ENCODE results near the gene KCNK1.

KCNK1 gene

DNA sequence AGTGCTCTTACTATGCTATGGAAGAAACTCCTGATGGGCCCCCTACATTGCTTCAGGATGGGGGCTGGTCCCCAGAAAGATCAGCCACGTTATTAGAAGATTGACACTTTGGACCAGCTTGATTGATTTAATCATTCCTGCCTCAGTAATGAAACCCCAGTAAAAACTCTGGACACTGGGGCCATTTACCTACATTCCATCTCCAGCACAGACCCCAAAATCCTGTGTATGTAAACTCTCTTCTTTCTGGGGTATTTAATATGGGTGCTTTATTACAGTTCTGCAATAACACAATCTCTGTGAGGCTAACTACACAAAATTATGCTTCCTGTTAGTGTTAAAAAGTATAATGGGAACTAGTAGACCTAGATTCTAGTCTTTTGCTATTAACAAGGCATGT lies 96.6 kb downstream of the KCNK1 start:
- no peak for DNase-seq (ENCODE audit: low read depth)
- TF ChIP-seq, protein P1, sequence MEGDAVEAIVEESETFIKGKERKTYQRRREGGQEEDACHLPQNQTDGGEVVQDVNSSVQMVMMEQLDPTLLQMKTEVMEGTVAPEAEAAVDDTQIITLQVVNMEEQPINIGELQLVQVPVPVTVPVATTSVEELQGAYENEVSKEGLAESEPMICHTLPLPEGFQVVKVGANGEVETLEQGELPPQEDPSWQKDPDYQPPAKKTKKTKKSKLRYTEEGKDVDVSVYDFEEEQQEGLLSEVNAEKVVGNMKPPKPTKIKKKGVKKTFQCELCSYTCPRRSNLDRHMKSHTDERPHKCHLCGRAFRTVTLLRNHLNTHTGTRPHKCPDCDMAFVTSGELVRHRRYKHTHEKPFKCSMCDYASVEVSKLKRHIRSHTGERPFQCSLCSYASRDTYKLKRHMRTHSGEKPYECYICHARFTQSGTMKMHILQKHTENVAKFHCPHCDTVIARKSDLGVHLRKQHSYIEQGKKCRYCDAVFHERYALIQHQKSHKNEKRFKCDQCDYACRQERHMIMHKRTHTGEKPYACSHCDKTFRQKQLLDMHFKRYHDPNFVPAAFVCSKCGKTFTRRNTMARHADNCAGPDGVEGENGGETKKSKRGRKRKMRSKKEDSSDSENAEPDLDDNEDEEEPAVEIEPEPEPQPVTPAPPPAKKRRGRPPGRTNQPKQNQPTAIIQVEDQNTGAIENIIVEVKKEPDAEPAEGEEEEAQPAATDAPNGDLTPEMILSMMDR (IDR thresholded peaks at IDR 0.05; ENCODE audit: control insufficient read depth, insufficient read depth, low read depth, low read length, missing control alignments): no peak
- H3K4me3 ChIP-seq (ENCODE audit: control insufficient read depth, low read depth, low read length): no peak overlapping the region

DNA sequence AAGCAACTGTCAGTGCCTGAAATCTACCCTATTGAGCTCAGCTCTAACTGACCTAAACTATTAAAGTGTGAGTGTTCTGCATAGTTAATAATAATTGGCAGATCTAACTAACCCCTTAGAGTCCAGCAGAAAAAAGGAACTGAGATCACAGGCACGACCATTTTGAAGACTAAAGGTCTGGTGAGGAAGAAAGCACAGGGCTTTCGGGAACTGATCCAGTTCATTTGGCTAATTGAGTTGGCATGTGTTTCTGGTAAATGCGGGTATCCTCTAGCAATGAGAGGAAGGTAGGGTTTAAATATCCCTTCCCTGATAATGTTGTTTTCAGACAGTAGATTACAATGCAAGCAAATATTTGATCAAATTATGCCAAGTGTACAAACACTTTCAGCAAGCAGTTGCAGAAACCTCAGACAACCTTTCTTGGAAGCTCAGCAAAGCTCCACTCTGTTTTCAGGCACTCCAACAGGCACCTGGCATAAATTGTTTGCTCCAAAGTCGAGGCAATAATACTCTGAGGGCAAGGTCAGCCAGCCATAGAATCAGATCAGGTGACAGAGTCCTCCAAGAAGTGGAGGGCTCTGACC lies 100.8 kb downstream of the KCNK1 start:
- TF ChIP-seq, protein P1 (IDR thresholded peaks at IDR 0.05; ENCODE audit: control insufficient read depth, insufficient read depth, low read depth, low read length, missing control alignments): no peak
- no peak overlapping the region for H3K4me3 ChIP-seq (ENCODE audit: control insufficient read depth, low read depth, low read length)
- no peak for DNase-seq (ENCODE audit: low read depth)

DNA sequence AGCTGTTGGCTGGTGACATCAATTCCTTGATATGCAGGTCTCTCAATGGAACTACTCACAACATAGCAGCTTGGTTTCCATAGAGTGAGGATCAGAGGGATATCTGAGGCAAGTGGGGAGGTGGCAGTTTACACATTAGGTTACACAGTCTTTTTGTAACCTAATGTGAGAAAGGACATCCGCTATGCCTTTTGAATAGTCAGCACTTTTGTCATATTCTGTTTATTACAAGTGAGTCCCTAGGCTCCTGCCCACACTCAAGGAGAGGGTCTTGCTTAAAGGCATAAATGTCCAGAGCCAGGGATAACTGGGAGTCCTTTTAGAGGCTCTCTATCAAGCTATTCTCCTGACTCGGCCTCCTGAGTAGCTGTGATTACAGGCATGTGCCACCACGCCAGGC lies 104.2 kb downstream of the KCNK1 start:
- TF ChIP-seq, protein P1 (IDR thresholded peaks at IDR 0.05; ENCODE audit: control insufficient read depth, insufficient read depth, low read depth, low read length, missing control alignments): no peak
- H3K4me3 ChIP-seq (ENCODE audit: control insufficient read depth, low read depth, low read length): no peak overlapping the region
- DNase-seq (ENCODE audit: low read depth): no peak

DNA sequence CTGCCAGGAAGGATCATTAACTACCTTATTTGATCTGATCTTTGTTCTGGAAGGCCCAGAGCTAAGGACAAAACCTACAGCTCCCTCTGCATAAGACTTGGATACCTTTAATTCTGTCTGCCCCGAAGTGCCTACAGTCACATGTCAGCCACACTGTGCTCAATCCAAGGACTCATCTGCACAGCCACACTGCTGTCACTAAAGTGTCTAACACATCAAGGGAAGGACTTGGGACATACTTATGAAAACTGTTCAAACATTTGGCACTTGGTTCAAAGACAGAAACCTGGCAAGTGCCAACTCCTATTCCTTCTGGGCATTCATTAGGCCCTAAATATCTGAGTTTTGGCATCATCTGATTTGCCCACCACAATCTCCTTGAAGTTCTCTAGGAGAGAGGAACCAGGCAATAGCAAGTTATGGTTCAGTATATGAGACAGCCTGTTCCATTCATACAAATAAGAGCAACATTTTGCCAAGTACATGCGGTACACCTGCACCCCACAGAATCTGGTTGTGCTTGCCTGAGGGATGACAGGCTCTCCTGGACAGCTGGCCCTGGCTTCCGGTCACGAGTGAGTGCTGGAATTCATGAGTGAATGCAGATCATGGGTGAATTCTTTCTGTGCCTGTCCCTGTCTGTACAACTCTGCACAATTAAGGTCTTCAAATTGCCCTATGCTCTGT lies 105.9 kb downstream of the KCNK1 start:
- TF ChIP-seq, protein P1 (IDR thresholded peaks at IDR 0.05; ENCODE audit: control insufficient read depth, insufficient read depth, low read depth, low read length, missing control alignments): no peak
- DNase-seq (ENCODE audit: low read depth): no peak
- H3K4me3 ChIP-seq (ENCODE audit: control insufficient read depth, low read depth, low read length): no peak overlapping the region

DNA sequence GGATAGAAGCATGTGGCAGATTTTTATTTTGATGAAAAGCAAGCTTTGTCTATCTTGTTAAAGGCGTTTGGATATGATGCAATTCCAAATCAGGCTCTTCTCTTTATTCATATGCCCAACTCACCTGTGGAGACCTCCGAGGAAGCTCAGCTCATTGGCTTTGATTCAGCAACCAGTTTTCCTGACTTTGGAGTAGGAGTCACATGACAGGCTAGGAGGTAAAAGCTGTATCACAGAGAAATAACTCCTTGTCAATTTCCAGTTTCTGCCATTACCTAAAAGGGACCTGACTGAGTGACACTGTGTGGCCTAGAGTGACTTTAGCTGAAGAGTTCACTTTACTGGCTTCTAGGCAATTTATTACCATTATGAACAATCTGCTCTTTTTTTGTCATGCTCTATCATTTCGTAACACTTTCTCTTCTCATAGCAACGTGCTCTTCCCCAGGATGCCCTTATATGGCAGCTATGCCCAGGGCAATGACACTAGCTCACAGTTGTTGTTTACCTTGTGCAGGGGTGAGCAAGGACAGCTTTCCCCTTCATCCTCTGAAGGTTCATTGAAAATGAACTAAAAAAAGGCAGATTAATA lies 107.2 kb downstream of the KCNK1 start:
- TF ChIP-seq, protein P1 (IDR thresholded peaks at IDR 0.05; ENCODE audit: control insufficient read depth, insufficient read depth, low read depth, low read length, missing control alignments): no peak
- H3K4me3 ChIP-seq (ENCODE audit: control insufficient read depth, low read depth, low read length): no peak overlapping the region
- no peak for DNase-seq (ENCODE audit: low read depth)
